Measurements from ENCODE around the gene GFM2. TPM values are rescaled to one million over a fixed set of nuclear protein-coding genes. Genes with fewer than 3 reads are reported as not detected.

The GFM2 gene
- 41.6 and 49.1 TPM in 2 replicates for total RNA-seq (2016; rRNA removed; fragmentation: Illumina TruSeq; extraction: Trizol)
- 7.1 and 11.4 TPM in 2 replicates for total RNA-seq (2016; cell fraction: cytosol; rRNA removed; fragmentation: Illumina TruSeq; extraction: Trizol; ENCODE audit: low read depth)
- 41.0 and 49.0 TPM in 2 replicates for total RNA-seq (2016; cell fraction: insoluble cytoplasmic fraction; rRNA removed; fragmentation: Illumina TruSeq; extraction: Trizol)
- 13.2 and 14.2 TPM in 2 replicates for total RNA-seq (2016; cell fraction: membrane; rRNA removed; fragmentation: Illumina TruSeq; extraction: Trizol)
- 45.1 and 45.7 TPM in 2 replicates for total RNA-seq (2016; cell fraction: nucleus; rRNA removed; fragmentation: Illumina TruSeq; extraction: Trizol)
- 20.4 and 22.0 TPM in 2 replicates for polyA plus RNA-seq (2011; rRNA removed)
- polyA plus RNA-seq (2011; cell fraction: cytosol; rRNA removed), result 9.6 and 14.8 TPM in 2 replicates
- 21.6 and 24.1 TPM in 2 replicates for polyA plus RNA-seq (2011; cell fraction: nucleus; rRNA removed)
- polyA plus RNA-seq (2012), result 12.4 and 17.9 TPM in 2 replicates
- polyA plus RNA-seq (2016; cell fraction: cytosol; fragmentation: Illumina TruSeq; extraction: Trizol; ENCODE audit: low read depth), result 1.8 and 2.0 TPM in 2 replicates
- polyA plus RNA-seq (2016; cell fraction: insoluble cytoplasmic fraction; fragmentation: Illumina TruSeq; extraction: Trizol; ENCODE audit: low read depth), result 29.9 and 31.3 TPM in 2 replicates
- polyA plus RNA-seq (2016; cell fraction: membrane; fragmentation: Illumina TruSeq; extraction: Trizol; ENCODE audit: low read depth), result 4.9 and 5.1 TPM in 2 replicates
- 48.1 and 49.6 TPM in 2 replicates for polyA plus RNA-seq (2016; cell fraction: nucleus; fragmentation: Illumina TruSeq; extraction: Trizol; ENCODE audit: insufficient read depth, low read depth)
- polyA minus RNA-seq (2011; rRNA and poly(A)+ RNA removed; ENCODE audit: low replicate concordance), result 16.6 and 28.5 TPM in 2 replicates
- polyA minus RNA-seq (2011; cell fraction: cytosol; rRNA and poly(A)+ RNA removed), result 14.1 and 15.7 TPM in 2 replicates
- 56.4 and 68.2 TPM in 2 replicates for polyA minus RNA-seq (2011; cell fraction: nucleus; rRNA and poly(A)+ RNA removed)
- Bru-seq, nascent RNA, result percentile 75 among the genes with signal in this experiment
- BruChase-seq, experiment 1, labeled RNA remaining after a 6-hour chase, result percentile 71 among the genes with signal in this experiment
- BruChase-seq, experiment 2, labeled RNA remaining after a 2-hour chase, result percentile 76 among the genes with signal in this experiment
- long read RNA-seq, experiment 1, transcript GFM2-201 (21 exons, 3,249 nt), result major isoform, 16 of 25 reads
- long read RNA-seq, experiment 1, partial matches to known transcripts, result 4 of 25 reads
- long read RNA-seq, experiment 1, other reads (novel, unspliced or antisense), result 2 of 25 reads
- long read RNA-seq, experiment 2, transcript GFM2-201 (21 exons, 3,249 nt), result major isoform, 10 of 36 reads
- long read RNA-seq, experiment 2, partial matches to known transcripts, result 15 of 36 reads
- long read RNA-seq, experiment 2, other reads (novel, unspliced or antisense), result 10 of 36 reads

- Histone ChIP-seq H3K36me3 (replicated peaks in 1 of 2; ENCODE audit: control insufficient read depth in 1 of 2, insufficient read depth in 2 of 2, low read length in 2 of 2) (peaks cover 0 to 32% of the 10 kb centered on the region in 2 experiments; a peak in 3 of 5 replicates), H2AFZ (ENCODE audit: low read length) (peak within 1 kb of the TSS; percentile 51), H3K27me3 (ENCODE audit: control insufficient read depth in 1 of 2, insufficient read depth in 2 of 2, low read length in 2 of 2) (no peaks in the 10 kb centered on the region; a peak in 1 of 5 replicates), H3K4me3 (replicated peaks in 1 of 3; ENCODE audit: insufficient read depth in 1 of 3, low read depth in 2 of 3, low read length in 3 of 3) (peak within 1 kb of the TSS; percentile 87 to 94 (median 93)), H3K9ac (ENCODE audit: insufficient read depth, low read depth, low read length) (peak within 1 kb of the TSS; percentile 83), H3K27ac (ENCODE audit: extremely low read length, insufficient read depth, low read length) (peak within 1 kb of the TSS; percentile 69), H3K79me2 (ENCODE audit: insufficient read depth, low read length) (peaks cover 49% of the 10 kb centered on the region), H4K20me1 (ENCODE audit: insufficient read depth, low read length) (no peaks in the 10 kb centered on the region), H3K9me3 (ENCODE audit: low read length) (no peaks in the 10 kb centered on the region), H3K4me1 (ENCODE audit: insufficient read depth, low read length) (peaks cover 27% of the 10 kb centered on the region), H3K4me2 (ENCODE audit: low read depth, low read length) (peak within 1 kb of the TSS; percentile 91)
- intact Hi-C loops (cut with micrococcal nuclease; ENCODE audit: unreplicated experiment) (loop anchor here (5.0 kb wide), 1 partner anchor 150 kb away; no protein-coding TSS in a partner anchor), in situ Hi-C loops (cut with HindIII; ENCODE audit: extremely low pct_ligation_motif_present, low pct_unique_long_range_greater_than_20kb) (loop anchor here (5.0 kb wide), 1 partner anchor 150 kb away; no protein-coding TSS in a partner anchor)
- DNase-seq (ENCODE audit: low spot score) (peak; percentile 87), ATAC-seq (peak; percentile 91), FAIRE-seq (peak; percentile 36)
- ChIA-PET CTCF (ENCODE audit: low intra/inter-chr PET ratio, low total read pairs) (interaction anchor here (4.0 kb wide), 1 partner anchor 152 kb away, joined by 14 read pairs; no protein-coding TSS in a partner anchor), POLR2A (interaction anchor here (0.9 to 1.5 kb wide), 4 partner anchors 8 to 188 kb away, joined by 3 to 8 read pairs (median 4); no protein-coding TSS in a partner anchor)
- no TSS peak for BruUV-seq (replicated peaks)
- WGBS (ENCODE audit: low lambda C conversion rate), result 1% methylated on average over 14 of the region's 54 CpGs
- TF ChIP-seq, protein P1, sequence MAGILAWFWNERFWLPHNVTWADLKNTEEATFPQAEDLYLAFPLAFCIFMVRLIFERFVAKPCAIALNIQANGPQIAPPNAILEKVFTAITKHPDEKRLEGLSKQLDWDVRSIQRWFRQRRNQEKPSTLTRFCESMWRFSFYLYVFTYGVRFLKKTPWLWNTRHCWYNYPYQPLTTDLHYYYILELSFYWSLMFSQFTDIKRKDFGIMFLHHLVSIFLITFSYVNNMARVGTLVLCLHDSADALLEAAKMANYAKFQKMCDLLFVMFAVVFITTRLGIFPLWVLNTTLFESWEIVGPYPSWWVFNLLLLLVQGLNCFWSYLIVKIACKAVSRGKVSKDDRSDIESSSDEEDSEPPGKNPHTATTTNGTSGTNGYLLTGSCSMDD (CRISPR knock-in tag; IDR thresholded peaks at IDR 0.05), result no peak
- TF ChIP-seq PITX1 (CRISPR knock-in tag; IDR thresholded peaks at IDR 0.05) (peak; percentile 77), TAF1 (CRISPR knock-in tag; IDR thresholded peaks at IDR 0.05) (peak; percentile 81), JARID2 (CRISPR knock-in tag; IDR thresholded peaks at IDR 0.05; ENCODE audit: insufficient replicate concordance) (no peak), KDM5B (CRISPR knock-in tag; IDR thresholded peaks at IDR 0.05; ENCODE audit: borderline replicate concordance) (peak; percentile 78; the same call in 1 of the 2 replicates), ZNF10 (CRISPR knock-in tag; IDR thresholded peaks at IDR 0.05; ENCODE audit: borderline replicate concordance, low read depth) (no peak), TFE3 (CRISPR knock-in tag; IDR thresholded peaks at IDR 0.05) (peak; percentile 58), GATAD1 (CRISPR knock-in tag; IDR thresholded peaks at IDR 0.05) (peak; percentile 99)
- TF ChIP-seq, protein P2, sequence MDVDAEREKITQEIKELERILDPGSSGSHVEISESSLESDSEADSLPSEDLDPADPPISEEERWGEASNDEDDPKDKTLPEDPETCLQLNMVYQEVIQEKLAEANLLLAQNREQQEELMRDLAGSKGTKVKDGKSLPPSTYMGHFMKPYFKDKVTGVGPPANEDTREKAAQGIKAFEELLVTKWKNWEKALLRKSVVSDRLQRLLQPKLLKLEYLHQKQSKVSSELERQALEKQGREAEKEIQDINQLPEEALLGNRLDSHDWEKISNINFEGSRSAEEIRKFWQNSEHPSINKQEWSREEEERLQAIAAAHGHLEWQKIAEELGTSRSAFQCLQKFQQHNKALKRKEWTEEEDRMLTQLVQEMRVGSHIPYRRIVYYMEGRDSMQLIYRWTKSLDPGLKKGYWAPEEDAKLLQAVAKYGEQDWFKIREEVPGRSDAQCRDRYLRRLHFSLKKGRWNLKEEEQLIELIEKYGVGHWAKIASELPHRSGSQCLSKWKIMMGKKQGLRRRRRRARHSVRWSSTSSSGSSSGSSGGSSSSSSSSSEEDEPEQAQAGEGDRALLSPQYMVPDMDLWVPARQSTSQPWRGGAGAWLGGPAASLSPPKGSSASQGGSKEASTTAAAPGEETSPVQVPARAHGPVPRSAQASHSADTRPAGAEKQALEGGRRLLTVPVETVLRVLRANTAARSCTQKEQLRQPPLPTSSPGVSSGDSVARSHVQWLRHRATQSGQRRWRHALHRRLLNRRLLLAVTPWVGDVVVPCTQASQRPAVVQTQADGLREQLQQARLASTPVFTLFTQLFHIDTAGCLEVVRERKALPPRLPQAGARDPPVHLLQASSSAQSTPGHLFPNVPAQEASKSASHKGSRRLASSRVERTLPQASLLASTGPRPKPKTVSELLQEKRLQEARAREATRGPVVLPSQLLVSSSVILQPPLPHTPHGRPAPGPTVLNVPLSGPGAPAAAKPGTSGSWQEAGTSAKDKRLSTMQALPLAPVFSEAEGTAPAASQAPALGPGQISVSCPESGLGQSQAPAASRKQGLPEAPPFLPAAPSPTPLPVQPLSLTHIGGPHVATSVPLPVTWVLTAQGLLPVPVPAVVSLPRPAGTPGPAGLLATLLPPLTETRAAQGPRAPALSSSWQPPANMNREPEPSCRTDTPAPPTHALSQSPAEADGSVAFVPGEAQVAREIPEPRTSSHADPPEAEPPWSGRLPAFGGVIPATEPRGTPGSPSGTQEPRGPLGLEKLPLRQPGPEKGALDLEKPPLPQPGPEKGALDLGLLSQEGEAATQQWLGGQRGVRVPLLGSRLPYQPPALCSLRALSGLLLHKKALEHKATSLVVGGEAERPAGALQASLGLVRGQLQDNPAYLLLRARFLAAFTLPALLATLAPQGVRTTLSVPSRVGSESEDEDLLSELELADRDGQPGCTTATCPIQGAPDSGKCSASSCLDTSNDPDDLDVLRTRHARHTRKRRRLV (CRISPR knock-in tag; IDR thresholded peaks at IDR 0.05), result peak; percentile 86; the same call in 1 of the 2 replicates
Measured at GRCh38 chr5:74766849-74767578, at the start of gene GFM2, which contains the start of gene NSA2. TSS of gene GFM2 (minus strand) at chr5:74767117. CDS start at chr5:74763742, 3,375 bp downstream. TSS of gene NSA2 (plus strand) at chr5:74767249. CDS start at chr5:74767361, 112 bp downstream.
